Activated T-cell treated with anti-CD3 and anti-CD28 coated beads, Interleukin-2, amount 50 U/mL, for 72 hours (primary cell): ENCODE results near the gene SYCP1. TPM values are rescaled to one million over a fixed set of nuclear protein-coding genes. Genes with fewer than 3 reads are reported as not detected.
"Not testable (repeated sequence)": the region's sequence is repeated elsewhere in the genome, so short reads cannot be mapped to it uniquely, and the experiment has no call there.

Experiments
- ATAC-seq, 2 donors: fragments of 150-1000 bp; cut with Tn5 transposase; replicated peaks in 1 of 2; 2 replicates each; pipeline ENCODE4 v1.10.0; 2021; ENCODE audit warnings: moderate library complexity in 2 of 2, mild to moderate bottlenecking in 1 of 2
- DNase-seq, 2 donors: peaks; one replicate each; pipeline ENCODE4 v3.0.0; 2021 to 2022; ENCODE audit warnings: mixed read lengths in 1 of 2
- H3K27ac Mint-ChIP-seq: one replicate; pipeline ENCODE4 v1.8.0; 2022; ENCODE audit warnings: mild to moderate bottlenecking, moderate library complexity, mixed read lengths
- H3K27me3 Mint-ChIP-seq: one replicate; pipeline ENCODE4 v1.8.0; 2022; ENCODE audit warnings: low read depth, mixed read lengths
- H3K36me3 Mint-ChIP-seq, 2 donors: one replicate each; pipeline ENCODE4 v1.8.0; 2022; ENCODE audit warnings: mixed read lengths in 2 of 2, mild to moderate bottlenecking in 1 of 2; ENCODE audit not compliant: insufficient read depth in 2 of 2
- H3K4me1 Mint-ChIP-seq: one replicate; pipeline ENCODE4 v1.8.0; 2022; ENCODE audit warnings: low read depth, mixed read lengths
- H3K4me3 Mint-ChIP-seq, 2 donors: one replicate each; pipeline ENCODE4 v1.8.0; 2022; ENCODE audit warnings: mild to moderate bottlenecking in 2 of 2, mixed read lengths in 2 of 2, moderate library complexity in 2 of 2
- H3K9me3 Mint-ChIP-seq, 2 donors: one replicate each; pipeline ENCODE4 v1.8.0; 2022; ENCODE audit warnings: mixed read lengths in 2 of 2
- total RNA-seq, 2 donors: library from RNA; stranded (reverse); gene quantifications; one replicate each; pipeline ENCODE4 v1.2.3, GENCODE V29; 2022

SYCP1 gene
- total RNA-seq, 2 donors from 2014 or later, result not detected

DNA sequence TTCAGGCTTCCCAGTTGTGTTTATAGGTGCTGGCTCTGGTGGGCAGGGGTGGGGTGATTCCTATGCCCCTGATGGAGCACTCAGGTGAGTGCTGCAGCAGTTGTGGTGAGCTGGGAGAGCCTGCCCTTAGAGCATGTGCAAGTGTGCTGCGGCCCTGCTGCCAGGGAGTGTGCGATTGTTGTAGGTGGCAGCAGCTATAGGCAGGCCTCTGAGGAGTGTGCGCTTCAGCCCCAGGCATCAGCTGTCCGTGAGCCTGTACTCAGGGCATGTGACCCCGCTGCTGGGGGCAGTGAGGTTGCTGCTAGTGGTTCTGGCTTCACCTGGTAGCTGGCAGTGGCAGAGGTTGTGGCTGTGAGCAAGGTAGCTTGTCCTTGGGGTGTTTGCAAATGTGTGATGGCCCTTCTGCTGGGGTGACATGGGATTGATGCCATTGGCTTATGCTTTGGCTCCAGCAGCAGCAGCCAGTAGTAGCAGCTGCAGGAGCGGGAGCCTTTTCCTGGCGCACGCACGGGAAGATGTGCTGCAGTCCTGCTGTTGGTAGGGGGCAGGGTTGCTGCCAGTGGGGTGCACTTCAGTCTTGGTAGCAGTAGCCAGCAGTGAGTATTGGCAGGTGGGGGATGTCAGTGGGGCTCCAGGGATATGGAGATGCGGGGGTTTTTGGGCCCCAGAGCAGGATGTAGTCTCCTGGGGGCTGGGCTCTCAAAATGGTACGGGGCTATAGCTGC lies 37.7 kb downstream of the SYCP1 start:
- Mint-ChIP-seq H3K27ac (no peak overlapping the region), H3K36me3 (no peaks in the 10 kb centered on the region), H3K27me3 (peaks cover 20% of the 10 kb centered on the region), H3K9me3 (no peaks in the 10 kb centered on the region), H3K4me1 (no peaks in the 10 kb centered on the region), H3K4me3 (no peak overlapping the region)
- ATAC-seq, result no peak
- DNase-seq, result no peak

DNA sequence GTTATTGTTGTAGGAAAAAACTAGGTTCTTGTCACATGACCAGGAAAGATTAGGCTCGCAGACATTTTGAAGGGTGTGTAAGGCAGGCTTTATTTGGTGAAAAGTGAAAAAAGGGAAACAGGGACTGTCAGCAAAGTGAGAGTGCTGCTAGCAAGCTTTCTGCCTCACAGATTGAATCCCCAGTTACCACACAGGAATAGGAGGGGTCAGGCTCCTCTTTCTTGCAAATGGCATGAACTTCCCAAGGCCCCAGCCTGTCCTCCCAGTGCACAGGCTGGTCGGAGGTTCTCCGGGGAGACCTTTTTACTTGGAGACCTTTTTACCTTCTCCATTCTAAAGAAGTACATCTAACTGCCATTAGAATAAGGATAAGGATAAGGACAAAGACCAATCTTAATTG lies 42.1 kb downstream of the SYCP1 start:
- Mint-ChIP-seq H3K4me3 (no peak overlapping the region), H3K36me3 (no peaks in the 10 kb centered on the region), H3K4me1 (no peaks in the 10 kb centered on the region), H3K27ac (no peak overlapping the region), H3K27me3 (peaks cover 16% of the 10 kb centered on the region), H3K9me3 (no peaks in the 10 kb centered on the region)
- ATAC-seq (no peak), DNase-seq (no peak)

DNA sequence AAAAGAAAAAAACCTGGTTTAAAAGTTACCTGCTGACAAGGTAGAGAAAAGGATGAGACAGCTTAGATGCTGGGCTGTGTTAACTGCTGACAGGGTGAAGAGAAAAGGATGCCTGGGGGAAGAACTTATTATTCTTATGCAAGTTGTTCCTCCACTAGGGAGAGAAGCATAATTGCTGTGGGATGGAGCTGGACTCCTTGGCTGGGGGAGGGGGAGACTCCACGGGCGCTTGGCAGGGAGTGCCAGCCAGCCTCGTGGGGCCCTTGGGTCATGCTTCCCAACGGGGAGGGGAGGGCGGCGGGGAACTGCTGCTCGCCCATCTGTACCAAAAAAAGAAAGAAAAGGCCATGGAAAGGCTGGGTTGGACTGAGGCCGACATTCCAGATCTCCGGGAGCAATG lies 47.2 kb downstream of the SYCP1 start:
- Mint-ChIP-seq H3K4me1 (no peaks in the 10 kb centered on the region), H3K9me3 (peaks cover 0 to 4% of the 10 kb centered on the region in 2 donors), H3K4me3 (no peak overlapping the region), H3K36me3 (peaks cover 0 to 2% of the 10 kb centered on the region in 2 donors), H3K27me3 (peaks cover 6% of the 10 kb centered on the region), H3K27ac (no peak overlapping the region)
- ATAC-seq (no peak), DNase-seq (no peak)

DNA sequence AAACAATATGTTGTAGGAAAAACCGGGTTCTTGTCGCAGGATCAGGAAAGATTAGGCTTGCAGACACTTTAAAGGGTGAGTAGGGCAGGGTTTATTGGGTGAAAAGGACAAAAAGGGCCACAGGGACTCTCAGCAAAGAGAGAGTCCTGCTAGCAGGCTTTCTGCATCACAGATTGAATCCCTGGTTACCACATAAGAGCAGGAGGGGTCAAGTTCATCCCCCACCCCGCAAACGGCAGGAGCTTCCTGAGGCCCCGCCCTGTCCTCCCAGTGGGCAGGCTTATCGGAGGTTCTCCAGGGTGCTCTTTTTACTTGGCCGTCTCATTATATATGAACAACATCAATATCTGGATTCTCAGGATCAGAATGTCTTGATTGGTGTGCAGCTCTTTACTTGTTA lies 47.7 kb downstream of the SYCP1 start:
- no peak for DNase-seq

DNA sequence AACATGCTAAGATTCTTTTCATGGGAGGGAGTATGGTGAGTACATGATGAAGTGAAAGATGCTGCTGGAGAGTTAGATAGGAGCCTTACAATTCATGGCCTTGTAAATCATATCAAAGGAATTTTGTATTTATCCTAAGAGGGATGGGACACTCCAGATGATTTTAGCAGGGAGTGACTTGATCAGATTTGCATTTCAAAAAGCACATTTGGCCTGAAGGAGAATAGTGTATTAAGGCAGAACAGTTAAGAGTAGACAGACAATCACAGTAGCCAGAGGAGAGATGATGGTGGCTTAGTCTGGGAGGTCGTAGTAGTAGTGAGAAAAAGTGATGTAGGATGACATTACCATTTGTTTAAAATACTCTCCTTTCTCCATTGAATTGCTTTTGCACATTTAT lies 48.8 kb downstream of the SYCP1 start:
- ATAC-seq (no peak), DNase-seq (no peak)
- Mint-ChIP-seq H3K27me3 (no peaks in the 10 kb centered on the region), H3K4me3 (no peak overlapping the region), H3K36me3 (peaks cover 0 to 2% of the 10 kb centered on the region in 2 donors), H3K27ac (no peak overlapping the region), H3K4me1 (no peaks in the 10 kb centered on the region), H3K9me3 (peaks cover 0 to 4% of the 10 kb centered on the region in 2 donors)

More for the DNA sequence above, 47.7 kb downstream of the SYCP1 start:
- H3K36me3 Mint-ChIP-seq, result peaks cover 0 to 2% of the 10 kb centered on the region in 2 donors
- no peak overlapping the region for H3K4me3 Mint-ChIP-seq
- H3K27me3 Mint-ChIP-seq, result peaks cover 1% of the 10 kb centered on the region
- H3K27ac Mint-ChIP-seq, result no peak overlapping the region
- H3K4me1 Mint-ChIP-seq, result no peaks in the 10 kb centered on the region
- ATAC-seq, result no peak
- peaks cover 0 to 4% of the 10 kb centered on the region in 2 donors for H3K9me3 Mint-ChIP-seq

DNA sequence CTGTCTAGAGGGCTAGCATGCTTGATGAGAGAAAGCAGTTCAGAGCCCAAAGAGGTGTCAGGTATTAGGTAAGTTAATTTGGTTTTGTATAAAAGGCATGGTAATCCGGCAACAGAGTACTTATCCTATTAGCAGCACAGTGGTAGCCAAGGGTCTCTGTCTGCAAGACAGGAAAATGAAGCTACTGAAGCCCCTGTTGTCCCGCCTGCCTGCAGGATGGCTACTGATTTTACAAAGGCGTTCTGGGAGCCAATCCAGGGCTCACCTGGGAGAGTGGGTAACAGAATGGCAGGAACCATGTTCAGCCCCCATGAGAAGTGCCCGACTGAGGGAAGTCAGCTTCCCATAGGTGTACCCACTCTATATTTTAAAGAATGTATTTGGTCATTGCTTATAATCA lies 61.1 kb downstream of the SYCP1 start:
- not testable (repeated sequence) for ATAC-seq, H3K4me3 Mint-ChIP-seq, H3K27ac Mint-ChIP-seq, H3K4me1 Mint-ChIP-seq, H3K9me3 Mint-ChIP-seq, H3K36me3 Mint-ChIP-seq, DNase-seq
- peaks cover 25% of the 10 kb centered on the region for H3K27me3 Mint-ChIP-seq

DNA sequence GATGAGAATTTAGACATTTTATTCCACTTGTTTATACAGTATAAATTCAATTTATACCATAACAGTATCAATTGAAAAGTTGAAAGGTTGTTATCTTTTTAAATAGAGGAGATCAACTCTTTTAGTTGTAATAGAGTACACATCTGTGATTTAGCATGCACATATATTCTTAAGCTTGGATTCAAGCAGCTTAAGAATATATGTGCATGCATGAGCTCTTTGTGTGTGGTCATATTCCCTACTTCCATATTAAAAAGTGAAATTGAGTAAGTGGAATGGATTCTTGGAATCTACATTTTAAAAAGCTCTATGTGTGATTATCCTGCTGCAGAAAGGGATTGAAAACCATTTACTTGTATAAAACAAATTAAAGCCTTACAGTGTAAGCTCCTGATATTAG lies 71.9 kb downstream of the SYCP1 start:
- Mint-ChIP-seq H3K4me1 (peaks cover 5% of the 10 kb centered on the region), H3K4me3 (no peak overlapping the region), H3K27ac (no peak overlapping the region), H3K36me3 (peaks cover 0 to 3% of the 10 kb centered on the region in 2 donors), H3K27me3 (peaks cover 32% of the 10 kb centered on the region), H3K9me3 (no peaks in the 10 kb centered on the region)
- DNase-seq (no peak), ATAC-seq (no peak)

DNA sequence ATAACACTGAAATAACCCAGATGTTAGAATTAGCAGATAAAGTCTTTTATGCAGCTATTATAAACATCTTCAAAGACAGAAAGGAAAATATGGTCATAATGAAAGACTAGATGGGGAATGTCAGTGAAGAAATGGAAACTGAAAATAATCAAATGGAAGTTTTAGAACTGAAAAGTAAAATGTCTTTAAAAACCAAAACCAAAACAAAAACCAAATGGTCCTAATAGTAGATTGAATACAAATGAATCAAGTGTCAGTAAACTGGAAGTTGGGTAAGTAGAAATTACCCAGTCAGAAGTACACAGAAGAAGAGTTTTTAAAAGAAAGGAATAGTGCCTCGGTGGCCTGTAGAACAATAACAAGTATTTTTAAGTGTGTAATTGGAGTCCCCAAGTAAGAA lies 72.7 kb downstream of the SYCP1 start:
- Mint-ChIP-seq H3K4me3 (peak overlapping the region in 1 of 2 donors; percentile 5), H3K9me3 (no peaks in the 10 kb centered on the region), H3K27ac (peak overlapping the region; percentile 64), H3K36me3 (peaks cover 0 to 3% of the 10 kb centered on the region in 2 donors), H3K27me3 (peaks cover 26% of the 10 kb centered on the region), H3K4me1 (peaks cover 5% of the 10 kb centered on the region)
- ATAC-seq (no peak), DNase-seq (no peak)

DNA sequence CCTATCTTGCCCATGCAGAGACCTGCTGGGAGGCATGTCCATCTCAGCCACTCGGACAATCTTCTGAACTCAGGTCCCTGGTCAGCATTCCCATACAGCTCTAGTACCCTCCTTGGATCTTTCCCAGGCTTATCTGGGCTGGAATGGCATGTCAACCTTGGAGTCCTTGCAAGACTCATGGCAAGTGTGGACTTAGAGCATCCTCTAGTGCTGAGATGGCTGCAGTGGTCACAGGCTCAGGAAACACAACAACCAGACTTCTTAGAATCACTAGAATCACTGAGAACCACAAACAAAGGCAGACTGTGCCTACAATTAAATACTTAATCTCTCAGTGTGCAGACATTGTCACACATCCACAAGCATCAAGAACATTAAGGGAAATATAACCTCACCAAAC lies 101.9 kb downstream of the SYCP1 start:
- H3K27ac Mint-ChIP-seq, result no peak overlapping the region
- H3K9me3 Mint-ChIP-seq, result no peaks in the 10 kb centered on the region
- H3K36me3 Mint-ChIP-seq, result no peaks in the 10 kb centered on the region
- H3K4me3 Mint-ChIP-seq, result no peak overlapping the region
- H3K4me1 Mint-ChIP-seq, result no peaks in the 10 kb centered on the region
- no peak for DNase-seq
- peaks cover 7% of the 10 kb centered on the region for H3K27me3 Mint-ChIP-seq
- no peak for ATAC-seq

DNA sequence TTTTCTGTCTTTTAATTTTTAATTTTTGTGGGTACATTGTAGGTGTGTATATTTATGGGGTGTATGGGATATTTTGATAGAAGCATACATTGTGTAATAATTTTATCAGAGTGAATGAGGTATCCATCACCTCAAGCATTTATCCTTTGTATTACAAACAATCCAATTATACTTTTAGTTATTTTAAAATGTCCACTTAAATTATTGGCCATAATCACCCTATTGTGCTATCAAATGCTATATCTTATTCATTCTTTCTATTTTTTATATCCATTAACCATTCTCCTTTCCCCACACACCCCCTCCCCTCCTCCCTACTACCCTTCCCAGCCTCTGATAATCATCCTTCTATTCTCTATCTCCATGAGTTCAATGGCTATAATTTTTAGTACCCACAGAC lies 104.8 kb downstream of the SYCP1 start:
- H3K27ac Mint-ChIP-seq, result no peak overlapping the region
- no peaks in the 10 kb centered on the region for H3K36me3 Mint-ChIP-seq
- H3K9me3 Mint-ChIP-seq, result no peaks in the 10 kb centered on the region
- DNase-seq, result no peak
- H3K4me1 Mint-ChIP-seq, result no peaks in the 10 kb centered on the region
- no peak overlapping the region for H3K4me3 Mint-ChIP-seq
- H3K27me3 Mint-ChIP-seq, result peaks cover 10% of the 10 kb centered on the region
- ATAC-seq, result no peak

DNA sequence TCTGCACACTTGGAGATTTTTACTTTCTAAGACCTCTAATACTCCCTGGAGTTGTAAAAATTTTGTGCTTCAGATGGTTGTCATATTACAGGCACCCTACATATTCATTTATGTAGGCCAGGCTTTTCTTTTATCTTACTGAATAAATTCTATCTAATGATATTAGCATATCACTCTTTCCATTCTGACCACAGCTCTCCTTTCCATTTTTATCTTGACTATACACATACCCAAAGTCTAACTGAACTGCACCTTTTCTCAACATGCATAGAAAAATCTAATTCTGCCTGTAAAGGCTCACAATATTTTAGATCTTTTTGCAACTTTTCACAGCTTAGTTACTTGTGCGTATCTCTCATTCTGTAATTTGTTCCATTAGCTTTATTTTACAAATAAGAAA lies 122.2 kb downstream of the SYCP1 start:
- Mint-ChIP-seq H3K36me3 (peaks cover 2% of the 10 kb centered on the region in 2 donors), H3K27ac (no peak overlapping the region)

DNA sequence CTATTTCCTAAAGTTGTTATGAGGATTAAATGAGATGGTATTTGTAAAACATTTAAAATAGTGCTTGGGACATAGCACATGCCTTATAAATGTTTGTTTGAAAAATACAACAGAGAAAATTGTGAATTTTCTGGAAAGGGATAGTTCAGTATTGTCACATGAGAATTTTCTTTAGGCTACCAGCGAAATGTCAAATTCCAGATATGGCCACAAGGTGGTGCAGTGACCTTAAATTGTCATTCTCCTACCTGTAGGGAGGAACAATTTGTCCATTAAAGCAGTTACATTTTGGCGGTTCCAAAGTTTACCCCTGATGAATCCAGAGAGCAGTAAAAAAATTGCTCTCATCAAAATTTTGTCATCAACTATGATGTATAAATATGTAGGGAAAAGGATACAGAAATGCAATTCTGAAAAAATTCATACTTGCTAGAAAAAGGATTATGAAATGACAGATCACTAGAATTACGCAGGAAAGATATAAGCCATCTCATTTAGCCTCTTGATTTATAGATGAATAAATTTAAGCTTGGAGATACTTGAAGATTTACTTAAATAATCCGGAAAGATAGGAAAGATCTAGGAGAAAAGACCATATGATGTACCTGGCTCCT lies 124.7 kb downstream of the SYCP1 start:
- H3K36me3 Mint-ChIP-seq, result peaks cover 6 to 10% of the 10 kb centered on the region in 2 donors
- DNase-seq (peak; percentile 56 to 69), ATAC-seq (no peak)
- H3K4me1 Mint-ChIP-seq, result no peaks in the 10 kb centered on the region
- no peaks in the 10 kb centered on the region for H3K27me3 Mint-ChIP-seq
- peaks cover 10% of the 10 kb centered on the region in 2 donors for H3K9me3 Mint-ChIP-seq
- no peak overlapping the region for H3K4me3 Mint-ChIP-seq
- no peak overlapping the region for H3K27ac Mint-ChIP-seq

More for the DNA sequence above, 122.2 kb downstream of the SYCP1 start:
- ATAC-seq (no peak), DNase-seq (no peak)
- H3K4me3 Mint-ChIP-seq, result no peak overlapping the region
- H3K4me1 Mint-ChIP-seq, result no peaks in the 10 kb centered on the region
- H3K9me3 Mint-ChIP-seq, result peaks cover 0 to 2% of the 10 kb centered on the region in 2 donors
- peaks cover 6% of the 10 kb centered on the region for H3K27me3 Mint-ChIP-seq

DNA sequence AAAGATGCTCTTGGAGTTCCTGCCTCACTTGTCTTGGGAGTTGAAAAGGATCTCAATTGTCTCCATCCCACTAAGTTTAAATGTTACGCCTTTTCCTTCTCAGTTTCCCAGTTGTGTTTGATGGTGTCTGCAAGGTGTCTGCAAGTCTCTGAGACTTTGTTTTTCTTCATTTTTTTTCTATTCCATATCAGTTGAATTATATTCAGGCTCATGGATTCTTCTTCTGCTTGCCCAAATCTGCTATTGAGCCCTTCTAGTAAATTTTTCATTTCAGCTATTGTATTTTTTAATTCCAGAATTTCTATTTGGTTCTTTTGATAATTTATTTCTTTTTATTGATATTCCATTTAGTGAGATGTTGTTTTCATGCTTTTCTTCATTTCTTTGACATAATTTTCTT lies 127.6 kb downstream of the SYCP1 start:
- H3K4me3 Mint-ChIP-seq, result no peak overlapping the region
- ATAC-seq (no peak), DNase-seq (no peak)
- peaks cover 12% of the 10 kb centered on the region in 2 donors for H3K9me3 Mint-ChIP-seq
- no peaks in the 10 kb centered on the region for H3K27me3 Mint-ChIP-seq
- no peaks in the 10 kb centered on the region for H3K4me1 Mint-ChIP-seq
- no peak overlapping the region for H3K27ac Mint-ChIP-seq
- H3K36me3 Mint-ChIP-seq, result peaks cover 6 to 12% of the 10 kb centered on the region in 2 donors

DNA sequence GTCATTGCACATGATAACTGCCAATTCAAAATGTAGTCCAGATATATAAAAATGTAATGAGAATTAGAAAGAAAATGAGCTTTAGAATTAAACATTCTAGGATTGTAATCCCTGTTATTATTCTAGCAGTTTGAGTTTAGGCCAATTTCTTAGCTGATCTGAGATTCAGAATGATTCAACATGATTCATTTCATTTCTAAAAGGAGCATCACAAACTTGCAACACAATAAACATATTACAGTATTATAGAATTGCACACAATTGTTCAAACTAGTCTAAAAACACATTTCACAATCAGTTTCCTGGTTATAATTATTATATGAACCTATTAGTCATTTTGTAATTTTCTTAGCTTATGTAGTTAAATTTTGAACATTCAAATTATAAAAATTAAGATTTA lies 131.6 kb downstream of the SYCP1 start:
- Mint-ChIP-seq H3K36me3 (peaks cover 11 to 21% of the 10 kb centered on the region in 2 donors), H3K4me1 (no peaks in the 10 kb centered on the region), H3K9me3 (peaks cover 19 to 20% of the 10 kb centered on the region in 2 donors), H3K27ac (no peak overlapping the region), H3K4me3 (no peak overlapping the region), H3K27me3 (peaks cover 4% of the 10 kb centered on the region)
- ATAC-seq (no peak), DNase-seq (no peak)
